ENCODE data around the gene SCAMP5.

The SCAMP5 gene

GRCh38 chr15:74959586-74959939, 35.8 kb upstream of the SCAMP5 start:
- no peak for DNase-seq
- Histone ChIP-seq H3K4me3 (ENCODE audit: low read depth, low read length) (peak overlapping the region; percentile 59), H3K27me3 (replicated peaks) (peaks cover 4% of the 10 kb centered on the region), H3K36me3 (replicated peaks) (no peaks in the 10 kb centered on the region), H3K27ac (no peak overlapping the region)
- TF ChIP-seq, protein P1, sequence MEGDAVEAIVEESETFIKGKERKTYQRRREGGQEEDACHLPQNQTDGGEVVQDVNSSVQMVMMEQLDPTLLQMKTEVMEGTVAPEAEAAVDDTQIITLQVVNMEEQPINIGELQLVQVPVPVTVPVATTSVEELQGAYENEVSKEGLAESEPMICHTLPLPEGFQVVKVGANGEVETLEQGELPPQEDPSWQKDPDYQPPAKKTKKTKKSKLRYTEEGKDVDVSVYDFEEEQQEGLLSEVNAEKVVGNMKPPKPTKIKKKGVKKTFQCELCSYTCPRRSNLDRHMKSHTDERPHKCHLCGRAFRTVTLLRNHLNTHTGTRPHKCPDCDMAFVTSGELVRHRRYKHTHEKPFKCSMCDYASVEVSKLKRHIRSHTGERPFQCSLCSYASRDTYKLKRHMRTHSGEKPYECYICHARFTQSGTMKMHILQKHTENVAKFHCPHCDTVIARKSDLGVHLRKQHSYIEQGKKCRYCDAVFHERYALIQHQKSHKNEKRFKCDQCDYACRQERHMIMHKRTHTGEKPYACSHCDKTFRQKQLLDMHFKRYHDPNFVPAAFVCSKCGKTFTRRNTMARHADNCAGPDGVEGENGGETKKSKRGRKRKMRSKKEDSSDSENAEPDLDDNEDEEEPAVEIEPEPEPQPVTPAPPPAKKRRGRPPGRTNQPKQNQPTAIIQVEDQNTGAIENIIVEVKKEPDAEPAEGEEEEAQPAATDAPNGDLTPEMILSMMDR (IDR thresholded peaks at IDR 0.05; ENCODE audit: low read depth, low read length, missing control alignments), result no peak
- in situ Hi-C loops (cut with HindIII; ENCODE audit: low pct_ligation_motif_present, low sequenced_read_pairs), result no loop called here

DNA sequence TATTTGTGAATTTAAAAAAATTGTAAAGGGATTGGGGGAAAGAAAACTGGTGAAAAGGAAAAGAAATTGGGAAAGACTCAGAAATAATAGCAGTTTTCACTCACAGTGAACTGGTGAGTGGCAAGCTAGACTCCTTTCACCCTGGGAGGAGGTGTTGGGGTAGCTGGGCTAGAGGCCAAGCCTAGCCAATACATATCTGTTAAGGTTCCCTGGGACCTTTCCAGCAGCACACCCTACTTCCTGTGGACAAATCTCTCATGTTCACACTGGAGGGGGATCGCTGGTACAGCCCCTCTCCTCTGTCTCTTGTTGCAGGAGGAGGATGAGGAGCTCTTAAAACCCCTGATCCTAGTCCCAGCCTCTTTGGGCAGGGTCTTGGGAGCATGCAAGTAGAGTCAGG, 35.1 kb upstream of the SCAMP5 start:
- H3K27ac ChIP-seq, result no peak overlapping the region
- H3K36me3 ChIP-seq (replicated peaks), result no peaks in the 10 kb centered on the region
- peaks cover 4% of the 10 kb centered on the region for H3K27me3 ChIP-seq (replicated peaks)
- TF ChIP-seq, protein P1 (IDR thresholded peaks at IDR 0.05; ENCODE audit: low read depth, low read length, missing control alignments), result no peak
- H3K4me3 ChIP-seq (ENCODE audit: low read depth, low read length), result no peak overlapping the region
- in situ Hi-C loops (cut with HindIII; ENCODE audit: low pct_ligation_motif_present, low sequenced_read_pairs), result no loop called here
- no peak for DNase-seq

DNA sequence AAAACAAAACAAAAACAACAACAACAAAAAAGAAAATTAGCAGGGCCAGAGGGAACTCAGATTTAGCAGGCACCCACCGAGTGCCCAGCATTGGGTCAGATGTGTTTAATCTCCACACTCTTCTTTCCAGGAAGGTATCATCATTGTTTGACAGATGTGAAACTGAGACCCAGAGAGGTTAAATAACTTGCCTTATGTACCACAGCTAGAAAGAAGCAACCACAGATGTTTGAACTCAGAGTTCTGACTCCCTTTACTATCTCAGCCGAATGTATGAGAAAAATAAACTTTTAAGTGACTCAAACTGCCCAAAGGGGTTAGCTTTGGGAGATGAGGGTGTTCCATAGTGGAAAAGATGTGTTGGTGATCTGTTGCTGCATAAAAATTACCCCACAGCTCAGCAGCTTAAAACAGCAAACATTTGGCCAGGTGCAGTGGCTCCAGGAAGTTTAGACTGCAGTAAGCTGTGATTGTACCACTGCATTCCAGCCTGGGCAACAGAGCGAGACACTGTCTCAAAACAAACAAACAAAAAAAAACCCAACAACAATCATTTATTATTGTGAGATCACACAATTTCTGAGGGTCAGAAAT, 34.3 kb upstream of the SCAMP5 start:
- DNase-seq, result no peak
- Histone ChIP-seq H3K36me3 (replicated peaks) (no peaks in the 10 kb centered on the region), H3K4me3 (ENCODE audit: low read depth, low read length) (no peak overlapping the region), H3K27me3 (replicated peaks) (peaks cover 4% of the 10 kb centered on the region), H3K27ac (no peak overlapping the region)
- in situ Hi-C loops (cut with HindIII; ENCODE audit: low pct_ligation_motif_present, low sequenced_read_pairs), result no loop called here
- TF ChIP-seq, protein P1 (IDR thresholded peaks at IDR 0.05; ENCODE audit: low read depth, low read length, missing control alignments), result no peak

GRCh38 chr15:74961616-74962015, 33.7 kb upstream of the SCAMP5 start:
- TF ChIP-seq, protein P1 (IDR thresholded peaks at IDR 0.05; ENCODE audit: low read depth, low read length, missing control alignments), result no peak
- Histone ChIP-seq H3K27ac (no peak overlapping the region), H3K27me3 (replicated peaks) (peaks cover 4% of the 10 kb centered on the region), H3K4me3 (ENCODE audit: low read depth, low read length) (no peak overlapping the region), H3K36me3 (replicated peaks) (no peaks in the 10 kb centered on the region)
- in situ Hi-C loops (cut with HindIII; ENCODE audit: low pct_ligation_motif_present, low sequenced_read_pairs), result no loop called here
- no peak for DNase-seq

DNA sequence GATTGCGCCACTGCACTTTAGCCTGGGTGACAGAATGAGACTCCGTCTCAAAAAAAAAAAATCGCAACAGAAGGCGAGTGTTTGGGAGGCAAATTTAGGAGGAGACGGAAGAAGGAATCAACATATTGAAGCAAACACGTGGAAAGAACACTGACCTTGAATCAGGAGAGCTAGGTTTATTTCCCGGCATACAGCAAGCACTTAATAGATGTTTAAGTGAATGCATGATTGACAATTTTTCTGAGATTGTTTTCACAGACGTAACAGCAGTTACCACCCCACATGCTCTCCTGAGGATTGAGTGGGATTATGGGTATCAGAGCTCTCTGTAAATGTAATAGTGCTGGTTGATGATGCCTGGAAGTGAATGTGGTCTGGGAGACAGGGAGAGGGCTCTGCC, 33.1 kb upstream of the SCAMP5 start:
- Histone ChIP-seq H3K27ac (no peak overlapping the region), H3K27me3 (replicated peaks) (peaks cover 4% of the 10 kb centered on the region), H3K36me3 (replicated peaks) (no peaks in the 10 kb centered on the region), H3K4me3 (ENCODE audit: low read depth, low read length) (no peak overlapping the region)
- DNase-seq, result no peak
- TF ChIP-seq, protein P1 (IDR thresholded peaks at IDR 0.05; ENCODE audit: low read depth, low read length, missing control alignments), result no peak
- in situ Hi-C loops (cut with HindIII; ENCODE audit: low pct_ligation_motif_present, low sequenced_read_pairs), result no loop called here

DNA sequence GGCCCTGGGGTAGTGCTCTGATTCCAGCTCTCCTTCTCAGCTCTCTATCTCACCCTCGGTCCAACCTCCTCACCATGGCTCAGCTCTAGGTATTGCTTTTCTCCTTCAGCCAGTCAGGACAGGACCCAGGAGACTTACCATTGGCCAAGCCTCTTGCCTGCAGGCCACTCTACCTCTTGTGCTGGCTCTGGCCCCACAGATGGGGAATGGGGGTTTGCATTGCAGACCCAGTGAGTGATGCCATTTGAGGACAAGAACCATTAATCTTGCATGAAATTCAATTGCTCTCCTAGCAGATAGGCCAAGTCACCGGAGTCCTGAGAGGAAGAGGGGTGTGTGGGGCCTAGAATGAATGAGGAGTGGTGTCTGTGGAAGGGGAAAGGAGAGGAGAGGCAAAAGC, 32.7 kb upstream of the SCAMP5 start:
- H3K36me3 ChIP-seq (replicated peaks), result no peaks in the 10 kb centered on the region
- no peak for DNase-seq
- no peak overlapping the region for H3K4me3 ChIP-seq (ENCODE audit: low read depth, low read length)
- TF ChIP-seq, protein P1 (IDR thresholded peaks at IDR 0.05; ENCODE audit: low read depth, low read length, missing control alignments), result no peak
- H3K27me3 ChIP-seq (replicated peaks), result peaks cover 4% of the 10 kb centered on the region
- in situ Hi-C loops (cut with HindIII; ENCODE audit: low pct_ligation_motif_present, low sequenced_read_pairs), result no loop called here
- no peak overlapping the region for H3K27ac ChIP-seq

All from brain microvascular endothelial cell (primary cell).